ENCODE data around the gene TEX52.

DNA sequence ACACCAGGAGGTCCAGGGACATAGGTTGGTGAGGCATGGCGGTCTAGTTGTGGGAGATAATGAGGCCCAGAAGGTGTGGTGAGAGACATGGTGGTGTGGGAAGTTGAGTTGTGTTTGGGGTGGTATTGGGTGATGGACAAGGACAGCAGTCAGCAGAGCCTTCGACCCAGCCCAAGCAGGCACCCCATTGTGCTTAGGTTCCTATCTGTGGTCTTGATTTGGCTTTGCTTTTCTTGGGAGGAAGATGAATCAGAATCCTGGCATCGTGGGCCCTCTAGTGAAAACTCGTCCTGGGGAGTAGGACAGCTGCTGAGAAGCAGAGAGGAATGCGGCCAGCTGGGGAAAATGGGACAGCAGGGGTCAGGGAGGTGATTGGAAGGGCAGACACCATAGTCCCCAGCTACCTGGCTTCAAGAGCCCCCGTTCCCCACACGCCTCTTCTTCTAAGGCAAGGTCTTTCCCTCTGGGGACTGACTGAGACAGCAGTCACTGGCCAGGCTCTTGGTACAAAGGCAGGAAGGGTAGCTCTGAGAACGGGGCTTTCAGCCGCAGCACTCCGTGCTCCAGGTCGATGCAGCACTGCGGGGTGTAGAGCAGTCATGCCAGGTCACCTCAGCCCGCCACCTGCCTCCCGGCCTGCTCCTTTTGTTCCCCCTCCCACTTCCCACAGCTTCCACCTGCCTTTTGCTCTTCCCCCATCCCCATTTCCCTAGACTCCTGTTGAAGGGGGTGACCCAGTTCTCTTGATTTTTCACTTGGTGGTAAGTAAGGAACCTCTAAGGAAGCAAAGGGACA is 29.9 kb downstream of the TEX52 start:
- TF ChIP-seq, protein P1, sequence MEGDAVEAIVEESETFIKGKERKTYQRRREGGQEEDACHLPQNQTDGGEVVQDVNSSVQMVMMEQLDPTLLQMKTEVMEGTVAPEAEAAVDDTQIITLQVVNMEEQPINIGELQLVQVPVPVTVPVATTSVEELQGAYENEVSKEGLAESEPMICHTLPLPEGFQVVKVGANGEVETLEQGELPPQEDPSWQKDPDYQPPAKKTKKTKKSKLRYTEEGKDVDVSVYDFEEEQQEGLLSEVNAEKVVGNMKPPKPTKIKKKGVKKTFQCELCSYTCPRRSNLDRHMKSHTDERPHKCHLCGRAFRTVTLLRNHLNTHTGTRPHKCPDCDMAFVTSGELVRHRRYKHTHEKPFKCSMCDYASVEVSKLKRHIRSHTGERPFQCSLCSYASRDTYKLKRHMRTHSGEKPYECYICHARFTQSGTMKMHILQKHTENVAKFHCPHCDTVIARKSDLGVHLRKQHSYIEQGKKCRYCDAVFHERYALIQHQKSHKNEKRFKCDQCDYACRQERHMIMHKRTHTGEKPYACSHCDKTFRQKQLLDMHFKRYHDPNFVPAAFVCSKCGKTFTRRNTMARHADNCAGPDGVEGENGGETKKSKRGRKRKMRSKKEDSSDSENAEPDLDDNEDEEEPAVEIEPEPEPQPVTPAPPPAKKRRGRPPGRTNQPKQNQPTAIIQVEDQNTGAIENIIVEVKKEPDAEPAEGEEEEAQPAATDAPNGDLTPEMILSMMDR (IDR thresholded peaks at IDR 0.05), result no peak
- no peak for TF ChIP-seq POLR2A (IDR thresholded peaks at IDR 0.05)
